ENCODE data around the gene KCTD11. TPM values are rescaled to one million over a fixed set of nuclear protein-coding genes. Genes with fewer than 3 reads are reported as not detected.

Gene KCTD11
- total and polyA plus RNA-seq, 3 donors from 2014 or later: 4.8 to 6.8 (median 5.0) TPM

GRCh38 chr17:7374353-7374752, 22.4 kb downstream of the KCTD11 start:
- H3K9me3 ChIP-seq: no peaks in the 10 kb centered on the region
- TF ChIP-seq, protein P1, sequence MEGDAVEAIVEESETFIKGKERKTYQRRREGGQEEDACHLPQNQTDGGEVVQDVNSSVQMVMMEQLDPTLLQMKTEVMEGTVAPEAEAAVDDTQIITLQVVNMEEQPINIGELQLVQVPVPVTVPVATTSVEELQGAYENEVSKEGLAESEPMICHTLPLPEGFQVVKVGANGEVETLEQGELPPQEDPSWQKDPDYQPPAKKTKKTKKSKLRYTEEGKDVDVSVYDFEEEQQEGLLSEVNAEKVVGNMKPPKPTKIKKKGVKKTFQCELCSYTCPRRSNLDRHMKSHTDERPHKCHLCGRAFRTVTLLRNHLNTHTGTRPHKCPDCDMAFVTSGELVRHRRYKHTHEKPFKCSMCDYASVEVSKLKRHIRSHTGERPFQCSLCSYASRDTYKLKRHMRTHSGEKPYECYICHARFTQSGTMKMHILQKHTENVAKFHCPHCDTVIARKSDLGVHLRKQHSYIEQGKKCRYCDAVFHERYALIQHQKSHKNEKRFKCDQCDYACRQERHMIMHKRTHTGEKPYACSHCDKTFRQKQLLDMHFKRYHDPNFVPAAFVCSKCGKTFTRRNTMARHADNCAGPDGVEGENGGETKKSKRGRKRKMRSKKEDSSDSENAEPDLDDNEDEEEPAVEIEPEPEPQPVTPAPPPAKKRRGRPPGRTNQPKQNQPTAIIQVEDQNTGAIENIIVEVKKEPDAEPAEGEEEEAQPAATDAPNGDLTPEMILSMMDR (IDR thresholded peaks at IDR 0.05): no peak

GRCh38 chr17:7379134-7379533, 27.2 kb downstream of the KCTD11 start:
- H3K36me3 ChIP-seq (ENCODE audit: low read depth, missing control alignments): no peaks in the 10 kb centered on the region
- no peak for DNase-seq
- H3K27ac ChIP-seq: no peak overlapping the region
- 91 to 99% methylated on average over 3 of the region's 3 CpGs for WGBS, 2 donors
- H3K4me1 ChIP-seq: peaks cover 26% of the 10 kb centered on the region
- no peaks in the 10 kb centered on the region for H3K9me3 ChIP-seq
- no peak overlapping the region for H3K4me3 ChIP-seq
- intact Hi-C loops (cut with DNase I; ENCODE audit: low total_unique reads): no loop called here
- TF ChIP-seq, protein P1 (IDR thresholded peaks at IDR 0.05): no peak
- TF ChIP-seq POLR2A (IDR thresholded peaks at IDR 0.05): no peak
- no peaks in the 10 kb centered on the region for H3K27me3 ChIP-seq

More at GRCh38 chr17:7374353-7374752, 22.4 kb downstream of the KCTD11 start:
- intact Hi-C loops (cut with DNase I; ENCODE audit: low total_unique reads): no loop called here
- Histone ChIP-seq H3K4me3 (no peak overlapping the region), H3K27ac (no peak overlapping the region), H3K27me3 (no peaks in the 10 kb centered on the region), H3K36me3 (ENCODE audit: low read depth, missing control alignments) (no peaks in the 10 kb centered on the region), H3K4me1 (no peaks in the 10 kb centered on the region)
- 85 to 89% methylated on average over 2 of the region's 2 CpGs for WGBS, 2 donors
- DNase-seq: no peak

- H3K9me3 ChIP-seq: no peaks in the 10 kb centered on the region
- H3K36me3 ChIP-seq (ENCODE audit: low read depth, missing control alignments): no peaks in the 10 kb centered on the region
- no peak overlapping the region for H3K27ac ChIP-seq
- no peaks in the 10 kb centered on the region for H3K27me3 ChIP-seq
- peak; percentile 42 for DNase-seq
- H3K4me1 ChIP-seq: peaks cover 28% of the 10 kb centered on the region
- 18 to 29% methylated on average over 4 to 7 of the region's 7 CpGs for WGBS, 2 donors
- peak overlapping the region; percentile 34 to 61 for H3K4me3 ChIP-seq
- TF ChIP-seq POLR2A (IDR thresholded peaks at IDR 0.05): no peak
- TF ChIP-seq, protein P1 (IDR thresholded peaks at IDR 0.05): no peak
- intact Hi-C loops (cut with DNase I; ENCODE audit: low total_unique reads): no loop called here
These were observed 28.4 kb downstream of the KCTD11 start for GRCh38 chr17:7380321-7380720.

DNA sequence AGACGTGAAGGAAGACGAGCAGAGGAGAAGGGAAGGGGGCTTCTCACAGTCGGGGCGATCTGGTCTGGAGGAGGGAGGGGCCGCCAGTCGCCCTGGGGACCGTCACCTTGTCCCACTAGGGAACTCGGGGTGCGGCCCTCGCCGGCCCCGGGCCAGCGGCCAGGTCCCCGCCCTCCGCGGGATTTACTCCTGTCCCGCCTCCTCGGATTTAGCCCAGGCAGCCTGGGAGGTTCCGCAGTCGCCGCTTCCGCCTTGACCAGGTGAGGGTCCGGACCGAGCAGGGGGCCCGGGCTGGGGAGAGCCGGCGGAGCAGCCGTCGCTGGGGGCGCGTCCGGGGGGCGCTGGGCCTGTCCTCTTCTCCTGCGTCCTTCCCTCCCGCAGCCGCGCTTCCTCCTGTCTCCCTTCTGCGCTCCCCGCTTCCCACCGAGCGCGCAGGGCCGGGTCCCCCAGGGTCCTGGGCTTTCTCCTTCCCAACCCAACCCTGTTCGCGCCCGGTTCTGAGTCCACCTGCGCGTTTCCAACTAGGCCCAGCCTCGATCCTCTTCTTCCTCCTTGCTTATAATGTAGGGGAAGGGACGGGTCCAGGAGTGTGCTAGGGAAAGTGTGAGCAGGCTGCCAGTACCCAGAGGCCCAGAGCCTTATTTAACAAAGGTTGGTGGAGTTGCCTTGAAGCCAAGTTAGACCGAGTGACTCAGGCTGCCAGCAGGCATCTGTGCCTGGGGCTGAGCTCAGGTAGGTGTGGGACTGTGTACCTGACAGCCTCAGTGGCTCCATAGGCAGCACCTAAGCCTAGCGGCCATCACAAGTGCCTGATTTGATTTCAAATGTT, 29.1 kb downstream of the KCTD11 start, which contains the start of gene TNK1:
Gene TNK1, plus strand, starts transcription at position 235 of the 829 bp plus-strand sequence. CDS start 1,838 bp downstream, outside the sequence.
- intact Hi-C loops (cut with DNase I; ENCODE audit: low total_unique reads): no loop called here
- peaks cover 28% of the 10 kb centered on the region for H3K4me1 ChIP-seq
- H3K27me3 ChIP-seq: no peaks in the 10 kb centered on the region
- H3K27ac ChIP-seq: peak within 1 kb of the TSS in 1 of 2 donors; percentile 33
- WGBS, 2 donors: 4 to 7% methylated on average over 19 to 52 of the region's 52 CpGs
- no peaks in the 10 kb centered on the region for H3K9me3 ChIP-seq
- peak; percentile 59 for DNase-seq
- TF ChIP-seq POLR2A (IDR thresholded peaks at IDR 0.05): no peak
- TF ChIP-seq, protein P1 (IDR thresholded peaks at IDR 0.05): no peak
- no peaks in the 10 kb centered on the region for H3K36me3 ChIP-seq (ENCODE audit: low read depth, missing control alignments)
- peak within 1 kb of the TSS; percentile 34 to 61 for H3K4me3 ChIP-seq

Measured in testis (tissue), 3 donors.